H1 (cell line): ENCODE results near the gene DHX58. TPM values are rescaled to one million over a fixed set of nuclear protein-coding genes. Genes with fewer than 3 reads are reported as not detected.

Source experiments
- CTCF ChIA-PET: fragments of 300-600 bp; sonication (Branson Sonifier 250); formaldehyde crosslinking; loops from one replicate; lab custom pipeline; 2021; ENCODE audit not compliant: partially characterized antibody; lab: Charles Lee
- POLR2A ChIA-PET: fragments of 300-600 bp; sonication (Branson Sonifier 250); formaldehyde crosslinking; loops from one replicate; lab custom pipeline; 2021; ENCODE audit warnings: inconsistent platforms; ENCODE audit not compliant: partially characterized antibody; lab: Charles Lee
- DNase-seq, 2 experiments: peaks; one replicate each; pipeline versions ENCODE4 v3.0.0 to v3.0.0-alpha.2; 2010 to 2022; ENCODE audit warnings: low spot score in 2 of 2, low read depth in 1 of 2, mixed read lengths in 1 of 2
- FAIRE-seq: peaks from 2 replicates; lab custom pipeline; 2011; peaks lifted over from hg19 to GRCh38; lab: Jason Lieb, UNC
- H2AFZ ChIP-seq: 2 replicates; pipeline ENCODE4 v1.8.1; 2012; ENCODE audit warnings: low read length, inconsistent platforms
- H2AK5ac ChIP-seq: 2 replicates; pipeline ENCODE4 v1.6.1; 2013; ENCODE audit warnings: low read depth, low read length
- H2BK120ac ChIP-seq: replicated peaks from 2 replicates; pipeline ENCODE3; 2013; ENCODE audit warnings: low read depth, low read length, inconsistent platforms
- H2BK12ac ChIP-seq: 2 replicates; pipeline ENCODE4 v1.6.1; 2013; ENCODE audit warnings: low read depth, low read length
- H2BK15ac ChIP-seq: 2 replicates; pipeline ENCODE4 v1.6.1; 2013; ENCODE audit warnings: low read length
- H2BK20ac ChIP-seq: 2 replicates; pipeline ENCODE4 v1.6.1; 2013; ENCODE audit warnings: low read length
- H2BK5ac ChIP-seq: 2 replicates; pipeline ENCODE4 v1.6.1; 2013; ENCODE audit warnings: low read depth, low read length
- H3K14ac ChIP-seq: 2 replicates; pipeline ENCODE4 v1.6.1; 2013; ENCODE audit warnings: inconsistent platforms; ENCODE audit not compliant: insufficient read length
- H3K18ac ChIP-seq: 2 replicates; pipeline ENCODE4 v1.6.1; 2013; ENCODE audit warnings: low read length; ENCODE audit errors: extremely low read depth
- H3K23ac ChIP-seq: 2 replicates; pipeline ENCODE4 v1.6.1; 2013; ENCODE audit warnings: inconsistent platforms; ENCODE audit not compliant: insufficient read length
- H3K23me2 ChIP-seq: 2 replicates; pipeline ENCODE4 v1.6.1; 2013; ENCODE audit warnings: low read depth, low read length
- H3K27ac ChIP-seq: 2 replicates; pipeline ENCODE4 v1.6.1; 2011; ENCODE audit warnings: low read depth, low read length, inconsistent platforms
- H3K27me3 ChIP-seq, 4 experiments: replicated peaks in 1 of 4; 1 replicate in 1 of 4; 2 replicates in 3 of 4; pipeline versions ENCODE4 v1.6.1 to v1.8.1; 2011 to 2013; ENCODE audit warnings: low read length in 3 of 4, mild to moderate bottlenecking in 3 of 4, inconsistent platforms in 2 of 4, mixed read lengths in 2 of 4, moderate library complexity in 1 of 4; ENCODE audit not compliant: control insufficient read depth in 3 of 4, insufficient read depth in 3 of 4; ENCODE audit errors: extremely low read depth in 1 of 4
- H3K36me3 ChIP-seq, 4 experiments: 2 replicates each; pipeline versions ENCODE4 v1.6.1 to v1.8.1; 2011 to 2013; ENCODE audit warnings: mild to moderate bottlenecking in 4 of 4, low read length in 3 of 4, moderate library complexity in 2 of 4, control low read depth in 1 of 4, inconsistent platforms in 1 of 4; ENCODE audit not compliant: insufficient read depth in 4 of 4, control insufficient read depth in 2 of 4
- H3K4ac ChIP-seq: replicated peaks from 2 replicates; pipeline ENCODE3; 2013; ENCODE audit warnings: low read length, low read depth, mixed read lengths, inconsistent platforms; ENCODE audit not compliant: insufficient read length
- H3K4me1 ChIP-seq, 4 experiments: replicated peaks in 1 of 4; 1 replicate in 1 of 4; 2 replicates in 3 of 4; pipeline versions ENCODE4 v1.6.1 to v1.8.1; 2011 to 2013; ENCODE audit warnings: low read length in 3 of 4, inconsistent platforms in 2 of 4, mixed read lengths in 1 of 4; ENCODE audit not compliant: insufficient read depth in 4 of 4, control insufficient read depth in 3 of 4
- H3K4me2 ChIP-seq, 2 experiments: 2 replicates each; pipeline versions ENCODE4 v1.6.1 to v1.8.1; 2011 to 2013; ENCODE audit warnings: low read depth in 2 of 2, low read length in 2 of 2, control low read depth in 1 of 2, inconsistent platforms in 1 of 2, mild to moderate bottlenecking in 1 of 2; ENCODE audit not compliant: insufficient read depth in 1 of 2
- H3K4me3 ChIP-seq, 4 experiments: fragments of 200-600, 300-600 bp in 1 of 4; sonication (generic), shearing (Covaris generic), sonication (Bioruptor Twin) in 1 of 4; 2 replicates each; pipeline versions ENCODE4 v1.5.1 to v1.8.1; 2011 to 2016; ENCODE audit warnings: low read length in 4 of 4, low read depth in 3 of 4, control low read depth in 2 of 4, inconsistent platforms in 2 of 4, mild to moderate bottlenecking in 2 of 4, mixed read lengths in 1 of 4, moderate library complexity in 1 of 4; ENCODE audit not compliant: insufficient read depth in 2 of 4; ENCODE audit errors: extremely low read depth in 1 of 4
- H3K56ac ChIP-seq: replicated peaks from 2 replicates; pipeline ENCODE3; 2013; ENCODE audit warnings: low read depth, mild to moderate bottlenecking, mixed read lengths, low read length, inconsistent platforms; ENCODE audit not compliant: insufficient read length
- H3K79me1 ChIP-seq: 2 replicates; pipeline ENCODE4 v1.6.1; 2013; ENCODE audit warnings: low read depth, low read length, control low read depth
- H3K79me2 ChIP-seq, 2 experiments: 2 replicates each; pipeline versions ENCODE4 v1.6.1 to v1.8.1; 2012 to 2013; ENCODE audit warnings: low read length in 2 of 2, mild to moderate bottlenecking in 2 of 2, inconsistent platforms in 1 of 2; ENCODE audit not compliant: insufficient read depth in 2 of 2, control insufficient read depth in 1 of 2
- H3K9ac ChIP-seq, 4 experiments: replicated peaks in 1 of 4; 1 replicate in 1 of 4; 2 replicates in 3 of 4; pipeline versions ENCODE4 v1.6.1 to v1.8.1; 2011 to 2013; ENCODE audit warnings: low read depth in 3 of 4, low read length in 3 of 4, control low read depth in 2 of 4, mild to moderate bottlenecking in 2 of 4, moderate library complexity in 2 of 4, inconsistent platforms in 1 of 4; ENCODE audit errors: extremely low read depth in 1 of 4
- H3K9me3 ChIP-seq, 2 experiments: 2 replicates each; pipeline versions ENCODE4 v1.6.1 to v1.8.1; 2012 to 2013; ENCODE audit warnings: mild to moderate bottlenecking in 2 of 2, moderate library complexity in 2 of 2, control low read depth in 1 of 2, inconsistent platforms in 1 of 2, low read depth in 1 of 2, low read length in 1 of 2, mixed read lengths in 1 of 2; ENCODE audit not compliant: insufficient read depth in 2 of 2
- H4K20me1 ChIP-seq, 2 experiments: replicated peaks in 1 of 2; 2 replicates each; pipeline versions ENCODE3 to v1.8.1; 2011 to 2013; ENCODE audit warnings: inconsistent platforms in 2 of 2, low read length in 2 of 2, mild to moderate bottlenecking in 1 of 2; ENCODE audit not compliant: insufficient read depth in 2 of 2, control insufficient read depth in 1 of 2
- H4K5ac ChIP-seq: 2 replicates; pipeline ENCODE4 v1.6.1; 2013; ENCODE audit warnings: low read length, low read depth, mixed read lengths, inconsistent platforms; ENCODE audit not compliant: insufficient read length
- H4K8ac ChIP-seq: 2 replicates; pipeline ENCODE4 v1.8.0; 2013; ENCODE audit warnings: mild to moderate bottlenecking, moderate library complexity, low read length, inconsistent platforms; ENCODE audit not compliant: insufficient read depth; ENCODE audit errors: extremely low read depth
- H4K91ac ChIP-seq: replicated peaks from 2 replicates; pipeline ENCODE3; 2013; ENCODE audit warnings: low read length, mixed read lengths, inconsistent platforms; ENCODE audit not compliant: insufficient read length
- ASH2L ChIP-seq: fragments of 200-600, 300-600 bp; sonication (generic); IDR thresholded peaks from one replicate; pipeline ENCODE4 v1.7.1; 2017; ENCODE audit warnings: low read length
- BRCA1 ChIP-seq: IDR thresholded peaks from 2 replicates; pipeline ENCODE4 v1.6.1; 2012; ENCODE audit warnings: low read depth, low read length, improper control_type of control experiment
- CHD1 ChIP-seq: IDR thresholded peaks from 2 replicates; pipeline ENCODE4 v1.6.1; 2012; ENCODE audit warnings: low read depth, low read length, improper control_type of control experiment
- JUN ChIP-seq: IDR thresholded peaks from 2 replicates; pipeline ENCODE4 v1.6.1; 2011; ENCODE audit warnings: low read depth, mild to moderate bottlenecking, improper control_type of control experiment, low read length
- PHF8 ChIP-seq: fragments of 200-600 bp; sonication (generic); conservative IDR thresholded peaks from 2 replicates; pipeline ENCODE4 v1.7.1; 2012; ENCODE audit warnings: low read depth, mild to moderate bottlenecking, inconsistent platforms, low read length, moderate library complexity
- RXRA ChIP-seq: IDR thresholded peaks from 2 replicates; pipeline ENCODE4 v1.6.1; 2011; ENCODE audit warnings: low read depth, mild to moderate bottlenecking, low read length, moderate library complexity; ENCODE audit not compliant: insufficient read depth
- SAP30 ChIP-seq: fragments of 300-600 bp; sonication (generic); IDR thresholded peaks from 2 replicates; pipeline ENCODE4 v1.7.1; 2012; ENCODE audit warnings: low read length, moderate library complexity, mild to moderate bottlenecking, inconsistent platforms; ENCODE audit not compliant: insufficient read depth, insufficient replicate concordance
- SIX5 ChIP-seq: IDR thresholded peaks from 2 replicates; pipeline ENCODE4 v1.6.1; 2011; ENCODE audit warnings: mild to moderate bottlenecking, low read depth, low read length
- SP1 ChIP-seq: IDR thresholded peaks from 2 replicates; pipeline ENCODE4 v1.6.1; 2011; ENCODE audit warnings: low read depth, low read length
- TBP ChIP-seq: IDR thresholded peaks from 2 replicates; pipeline ENCODE4 v1.6.1; 2011; ENCODE audit warnings: low read depth, low read length, improper control_type of control experiment
- YY1 ChIP-seq: IDR thresholded peaks from 2 replicates; pipeline ENCODE4 v1.6.1; 2011; ENCODE audit warnings: low read depth, mild to moderate bottlenecking, low read length
- WGBS, 2 experiments: shearing (Covaris generic) in 1 of 2; methylation state at CpG; one replicate each; pipeline versions ENCODE4 v1.1.6 to v1.1.7; 2013 to 2015; ENCODE audit warnings: low lambda C conversion rate in 2 of 2, mixed read lengths in 2 of 2, inconsistent platforms in 1 of 2, low coverage in 1 of 2, missing lambda C conversion rate in 1 of 2; ENCODE audit not compliant: insufficient replicate concordance in 2 of 2, insufficient coverage in 1 of 2, insufficient read length in 1 of 2; ENCODE audit errors: extremely low coverage in 1 of 2, missing lambda C conversion rate in 1 of 2; 5-methylcytosine and 5-hydroxymethylcytosine counted together
- polyA plus RNA-seq, 7 experiments: library from polyadenylated mRNA; depleted of rRNA in 3 of 7; stranded (reverse) in 5 of 7; unstranded in 2 of 7; fragments of >200 nt in 5 of 7; fragments of 200-250 nt in 2 of 7; gene quantifications; 1 replicate in 5 of 7; 2 replicates in 1 of 7; 4 replicates in 1 of 7; pipeline versions ENCODE4 v1.2.1 to v1.2.3, GENCODE V29; 2011 to 2013; ENCODE audit warnings: missing spikeins in 2 of 7, mixed read lengths in 2 of 7
- total RNA-seq: library from RNA; stranded (reverse); fragmentation: NEBNext Ultra II Directional; extraction: Animal tissue kit (Norgen Biotek cat#: 25700); gene quantifications from 2 replicates; pipeline ENCODE4 v1.2.1, GENCODE V29; 2021
- TF ChIP-seq, protein P1 (sequence below): IDR thresholded peaks from 2 replicates; pipeline ENCODE4 v1.6.1; 2011; ENCODE audit warnings: low read depth, mild to moderate bottlenecking, low read length; ENCODE audit not compliant: insufficient read depth

Gene DHX58
- total and polyA plus RNA-seq, 2 of the 8 experiments (the other 6 are each of a cell fraction or from before 2014, with no cell fraction given): 5.6 to 9.9 TPM

DNA sequence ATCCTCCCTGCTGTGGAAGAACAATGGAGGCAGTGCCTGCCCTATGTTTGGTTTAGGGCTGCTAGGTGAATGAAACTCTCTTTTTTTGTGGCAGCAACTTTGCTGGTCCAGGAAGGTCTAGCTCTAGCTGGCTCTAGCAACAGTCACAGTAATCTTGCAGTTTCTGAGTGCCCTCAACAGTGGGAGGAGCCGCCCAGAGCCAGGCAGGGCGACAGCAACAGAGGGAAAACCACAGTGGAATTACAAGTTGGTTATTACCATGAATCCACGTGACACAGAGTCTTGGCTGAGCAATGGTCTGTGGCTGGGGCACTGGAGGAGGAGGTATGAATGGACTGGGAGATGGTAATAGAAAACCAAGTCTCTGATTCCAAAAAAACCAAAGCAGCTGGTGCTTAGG is 20.4 kb upstream of the DHX58 start:
- Histone ChIP-seq H2BK5ac (no peak overlapping the region), H3K4me3 (no peak overlapping the region), H2AK5ac (no peak overlapping the region), H3K79me1 (peaks cover 14% of the 10 kb centered on the region), H4K5ac (no peak overlapping the region), H3K4me2 (no peak overlapping the region), H3K27me3 (no peaks in the 10 kb centered on the region), H4K8ac (no peak overlapping the region), H2BK12ac (no peak overlapping the region), H2BK20ac (no peak overlapping the region), H3K14ac (no peak overlapping the region), H3K9ac (no peak overlapping the region), H3K79me2 (peaks cover 0 to 35% of the 10 kb centered on the region in 2 experiments; a peak in 2 of 4 replicates), H2BK15ac (no peak overlapping the region), H2AFZ (no peak overlapping the region), H3K23ac (no peak overlapping the region), H3K36me3 (peaks cover 4 to 22% (median 15%) of the 10 kb centered on the region in 4 experiments; a peak in 6 of 8 replicates), H4K91ac (no peak overlapping the region), H3K27ac (no peak overlapping the region), H3K9me3 (no peaks in the 10 kb centered on the region), H3K4ac (no peak overlapping the region), H4K20me1 (peaks cover 9 to 20% of the 10 kb centered on the region in 2 experiments), H3K56ac (no peak overlapping the region), H3K4me1 (peaks cover 0 to 6% (median 1%) of the 10 kb centered on the region in 4 experiments; a peak in 3 of 7 replicates), H3K18ac (no peak overlapping the region), H2BK120ac (no peak overlapping the region), H3K23me2 (peaks cover 3% of the 10 kb centered on the region; the same call in 1 of the 2 replicates)
- POLR2A ChIA-PET: interaction anchor here (1.2 to 1.8 kb wide), 2 partner anchors 11 to 12 kb away, joined by 4 to 6 read pairs; partner anchors contain the start of genes HSPB9 and KAT2A
- FAIRE-seq (no peak), DNase-seq (no peak)
- CTCF ChIA-PET: interaction anchor here (0.7 to 11.7 kb wide), 8 partner anchors 13 to 347 kb away, joined by 3 to 97 read pairs (median 3); partner anchors contain the start of genes GHDC, HSPB9 and KAT2A
- WGBS, 2 experiments: 83% methylated on average over 3 of the region's 3 CpGs; no CpG with 5 or more reads in 1 of the 2 experiments
- TF ChIP-seq CHD1 (no peak), JUN (no peak), RXRA (no peak), TBP (no peak), YY1 (no peak), PHF8 (no peak), SIX5 (no peak), ASH2L (no peak), SAP30 (no peak), SP1 (no peak), BRCA1 (no peak)
- TF ChIP-seq, protein P1, sequence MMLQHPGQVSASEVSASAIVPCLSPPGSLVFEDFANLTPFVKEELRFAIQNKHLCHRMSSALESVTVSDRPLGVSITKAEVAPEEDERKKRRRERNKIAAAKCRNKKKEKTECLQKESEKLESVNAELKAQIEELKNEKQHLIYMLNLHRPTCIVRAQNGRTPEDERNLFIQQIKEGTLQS: no peak
